ENCODE results near the gene ABO.
A peak's percentile ranks its signal among the peaks of the same experiment; 100 is the strongest.
"Not testable (repeated sequence)": the region's sequence is repeated elsewhere in the genome, so short reads cannot be mapped to it uniquely, and the experiment has no call there.

The ABO gene

DNA sequence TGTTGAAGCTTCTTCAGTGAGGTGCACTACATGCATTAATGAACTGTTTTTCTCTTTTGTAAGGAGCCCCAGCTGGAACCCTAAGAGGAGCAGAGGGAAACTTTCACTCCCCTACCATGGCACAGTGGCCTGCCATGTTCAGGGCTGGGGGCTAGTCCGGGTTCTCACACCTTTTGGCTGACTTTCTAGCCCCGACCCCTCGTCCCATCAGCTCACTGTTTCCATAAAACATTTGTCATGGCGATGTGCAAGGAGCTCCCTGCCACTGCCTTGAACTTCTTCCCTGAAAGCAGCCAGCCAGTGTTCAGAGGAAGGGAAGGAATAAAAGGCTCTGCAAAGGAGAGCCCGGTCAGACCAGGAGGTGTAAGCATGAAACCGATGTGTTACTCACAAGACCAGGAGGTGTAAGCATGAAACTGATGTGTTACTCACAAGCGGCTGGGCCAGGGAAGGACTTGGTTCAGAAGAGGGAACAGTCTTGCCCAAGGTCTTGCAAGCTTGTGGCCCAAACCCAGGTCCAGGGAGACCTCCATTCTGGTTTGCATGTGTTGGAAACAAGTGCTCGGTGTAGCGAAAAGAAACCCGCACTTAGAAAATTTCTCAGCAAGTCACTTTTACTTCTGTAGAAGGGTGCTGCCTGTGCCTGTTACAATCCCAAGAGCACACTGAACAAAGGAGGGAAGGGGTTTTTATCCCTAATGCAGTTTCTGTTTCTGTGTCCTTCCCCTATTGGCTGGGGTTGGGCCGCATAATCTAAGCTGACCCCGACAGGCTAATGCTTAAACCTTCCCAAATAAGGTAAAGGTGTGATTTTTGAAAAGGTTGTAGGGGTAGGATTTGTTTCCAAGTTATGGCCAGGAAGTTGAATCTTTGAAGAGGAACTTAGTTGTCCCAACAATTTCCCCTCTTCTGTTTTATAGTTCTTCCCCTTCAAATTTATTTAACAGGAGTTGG lies 3.4 kb upstream of the ABO start:
- ATAC-seq (replicated peaks) = no peak
- peaks cover 37 to 39% of the 10 kb centered on the region in 2 donors for H3K27me3 Mint-ChIP-seq

DNA sequence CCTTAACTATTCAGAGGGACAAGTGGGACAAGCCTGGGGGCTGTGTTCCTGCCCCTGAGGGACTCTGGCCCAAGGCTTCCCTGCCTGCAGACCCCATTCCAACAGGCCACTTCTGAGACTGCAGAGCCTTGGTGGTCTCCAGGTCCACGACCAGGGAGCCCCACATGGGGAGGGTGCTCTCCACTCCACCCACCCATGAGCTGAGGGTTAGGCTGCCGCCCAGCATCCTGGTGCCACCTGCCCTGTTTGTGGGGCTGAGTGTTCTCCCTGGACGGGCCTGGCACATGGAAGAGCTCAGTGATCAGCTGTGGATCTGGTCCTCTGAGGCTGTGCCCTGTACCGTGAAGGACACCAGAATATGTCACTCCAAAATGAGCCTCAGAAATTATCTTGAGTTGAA lies 2.5 kb upstream of the ABO start:
- Mint-ChIP-seq H3K4me1 (no peaks in the 10 kb centered on the region), H3K27ac (no peak overlapping the region)

More for the DNA sequence above, 3.4 kb upstream of the ABO start:
- no peaks in the 10 kb centered on the region for H3K36me3 Mint-ChIP-seq
- no peaks in the 10 kb centered on the region for H3K4me1 Mint-ChIP-seq
- DNase-seq = no peak
- H3K9me3 Mint-ChIP-seq = peaks cover 5 to 10% of the 10 kb centered on the region in 2 donors
- H3K4me3 Mint-ChIP-seq = no peak overlapping the region
- no peak overlapping the region for H3K27ac Mint-ChIP-seq

DNA sequence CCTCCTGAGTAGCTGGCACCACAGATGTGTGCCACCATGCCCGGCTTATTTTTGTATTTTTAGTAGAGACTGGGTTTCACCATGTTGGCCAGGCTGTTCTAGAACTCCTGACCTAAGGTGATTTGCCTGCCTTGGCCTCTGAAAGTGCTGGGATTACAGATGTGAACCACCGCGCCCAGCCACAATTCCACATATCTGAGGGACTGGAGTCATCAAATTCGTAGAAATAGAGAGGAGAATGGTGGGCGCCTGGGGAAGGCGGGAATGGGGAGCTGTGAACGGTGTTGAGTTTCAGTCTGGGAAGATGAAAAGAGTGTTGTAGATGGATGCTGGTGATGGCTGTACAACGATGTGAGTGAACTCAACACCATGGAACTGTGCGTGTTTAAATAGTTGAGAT lies 1.9 kb upstream of the ABO start:
- Mint-ChIP-seq H3K4me3 (no peak overlapping the region), H3K27ac (no peak overlapping the region), H3K9me3 (peaks cover 5 to 10% of the 10 kb centered on the region in 2 donors), H3K4me1 (no peaks in the 10 kb centered on the region), H3K36me3 (no peaks in the 10 kb centered on the region), H3K27me3 (peaks cover 46 to 48% of the 10 kb centered on the region in 2 donors)
- ATAC-seq (replicated peaks) (no peak), DNase-seq (no peak)

More for the DNA sequence above, 2.5 kb upstream of the ABO start:
- no peaks in the 10 kb centered on the region for H3K36me3 Mint-ChIP-seq
- no peak overlapping the region for H3K4me3 Mint-ChIP-seq
- DNase-seq = no peak
- ATAC-seq (replicated peaks) = no peak
- peaks cover 43 to 45% of the 10 kb centered on the region in 2 donors for H3K27me3 Mint-ChIP-seq
- H3K9me3 Mint-ChIP-seq = peaks cover 5 to 10% of the 10 kb centered on the region in 2 donors

DNA sequence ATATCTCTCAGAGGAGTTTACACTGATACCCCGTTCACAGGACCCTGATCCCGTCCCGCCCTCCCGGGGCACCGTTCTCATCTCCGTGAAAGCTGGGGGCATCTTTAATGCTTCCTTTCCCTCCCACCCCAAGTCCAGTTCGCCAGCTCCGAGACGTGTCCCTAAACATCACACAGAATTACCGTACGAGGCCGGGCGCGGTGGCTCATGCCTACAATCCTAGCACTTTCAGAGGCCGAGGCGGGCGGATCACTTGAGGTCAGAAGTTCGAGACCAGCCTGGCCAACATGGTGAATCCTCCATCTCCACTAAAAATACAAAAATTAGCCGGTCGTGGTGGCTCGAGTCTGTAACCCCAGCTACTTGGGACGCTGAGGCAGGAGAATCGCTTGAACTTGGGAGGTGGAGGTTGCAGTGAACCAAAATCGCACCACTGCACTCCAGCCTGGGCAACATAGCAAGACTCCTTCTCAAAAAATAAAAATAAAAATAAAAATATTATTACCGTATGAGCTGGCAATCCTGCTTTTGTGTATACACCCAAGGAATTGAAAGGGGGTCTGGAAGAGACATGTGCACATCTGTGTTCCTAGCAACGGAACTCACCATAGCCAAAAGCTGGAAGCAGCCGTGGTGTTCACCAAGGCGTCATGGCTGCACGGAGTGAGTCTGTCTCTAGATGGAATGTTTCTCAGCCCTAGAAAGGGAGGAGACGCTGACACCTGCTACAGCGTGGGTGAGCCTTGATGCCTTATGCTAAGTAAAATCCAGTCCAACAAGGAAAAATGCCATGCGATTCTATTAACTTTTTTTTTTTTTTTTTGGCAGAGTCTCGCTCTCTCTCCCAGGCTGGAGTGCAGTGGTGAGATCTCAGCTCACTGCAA lies 1.2 kb upstream of the ABO start:
- DNase-seq (no peak), ATAC-seq (replicated peaks) (no peak)
- Mint-ChIP-seq H3K9me3 (peaks cover 5 to 10% of the 10 kb centered on the region in 2 donors), H3K36me3 (no peaks in the 10 kb centered on the region), H3K4me1 (no peaks in the 10 kb centered on the region), H3K27me3 (peaks cover 52 to 54% of the 10 kb centered on the region in 2 donors), H3K27ac (no peak overlapping the region), H3K4me3 (peak overlapping the region in 1 of 2 donors; percentile 39)

DNA sequence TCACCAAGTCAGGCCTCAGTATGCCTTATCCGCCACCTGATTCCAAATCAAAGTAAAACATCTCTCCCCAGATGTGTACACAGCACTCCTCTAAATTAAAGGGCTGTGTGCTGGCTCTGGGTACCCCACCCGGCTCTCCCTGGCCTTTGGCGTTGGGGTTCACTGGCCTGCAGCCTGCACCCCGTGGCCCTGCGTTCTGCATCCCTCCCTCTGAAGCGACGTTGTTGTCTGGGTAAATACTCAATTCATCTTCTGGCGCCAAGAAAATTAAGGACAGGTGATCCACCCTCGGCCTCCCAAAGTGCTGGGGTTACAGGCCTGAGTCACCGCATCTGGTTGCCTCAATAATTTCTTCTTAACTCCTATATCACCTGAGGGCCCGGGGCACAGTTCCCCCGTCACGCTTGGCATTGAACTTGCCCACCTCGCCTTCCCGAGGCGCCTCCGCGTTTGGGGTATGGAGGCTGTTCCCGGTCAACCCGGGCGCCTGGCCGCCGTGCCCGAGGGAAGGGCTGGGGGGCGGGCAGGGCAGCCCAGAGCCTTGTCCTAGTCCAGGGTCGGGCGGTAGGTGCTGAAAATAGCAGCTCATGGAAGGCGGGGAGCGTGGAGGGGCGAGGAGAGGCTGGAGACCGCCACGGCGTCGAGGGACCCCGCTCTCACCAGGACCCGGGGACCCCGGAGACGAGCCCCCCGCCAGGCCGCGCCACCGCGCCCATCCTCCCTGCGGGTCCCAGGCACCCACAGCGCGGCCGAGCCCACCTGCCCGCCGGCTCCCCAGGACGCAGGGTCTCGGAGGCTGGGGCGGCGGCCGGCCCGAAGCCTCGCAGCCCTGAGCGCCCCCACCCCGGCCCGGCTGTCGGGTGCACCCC lies 531 bp downstream of the ABO start:
- Mint-ChIP-seq H3K36me3 (no peaks in the 10 kb centered on the region), H3K4me3 (no peak overlapping the region), H3K9me3 (peaks cover 5 to 10% of the 10 kb centered on the region in 2 donors), H3K27ac (no peak overlapping the region), H3K27me3 (peaks cover 47 to 58% of the 10 kb centered on the region in 2 donors), H3K4me1 (no peaks in the 10 kb centered on the region)
- no peak for DNase-seq
- peak in 1 of 2 donors; percentile 12 for ATAC-seq (replicated peaks)

DNA sequence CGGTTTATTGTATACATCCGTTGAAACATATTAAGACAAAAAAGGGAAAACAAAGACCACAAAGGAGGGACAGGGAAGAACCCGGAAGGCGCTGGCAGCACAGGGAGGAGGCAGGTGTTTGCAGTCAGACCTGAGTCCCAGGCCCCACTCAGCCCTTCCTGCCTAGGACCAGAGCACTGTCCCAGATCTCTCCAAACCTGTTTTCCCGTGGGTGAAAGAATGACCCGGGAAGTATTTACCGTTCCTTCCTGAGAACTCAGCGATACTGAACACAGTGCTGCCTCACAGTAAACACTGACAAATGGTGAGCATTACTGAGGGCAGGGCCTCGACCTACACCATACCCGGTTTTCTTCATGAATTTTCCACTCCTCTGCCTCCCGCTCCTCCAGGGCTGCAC lies 1.2 kb downstream of the ABO start:
- ATAC-seq (replicated peaks) (no peak), DNase-seq (no peak)
- Mint-ChIP-seq H3K36me3 (no peaks in the 10 kb centered on the region), H3K4me3 (no peak overlapping the region), H3K4me1 (no peaks in the 10 kb centered on the region), H3K9me3 (peaks cover 5 to 10% of the 10 kb centered on the region in 2 donors), H3K27ac (no peak overlapping the region), H3K27me3 (peaks cover 47 to 60% of the 10 kb centered on the region in 2 donors)

DNA sequence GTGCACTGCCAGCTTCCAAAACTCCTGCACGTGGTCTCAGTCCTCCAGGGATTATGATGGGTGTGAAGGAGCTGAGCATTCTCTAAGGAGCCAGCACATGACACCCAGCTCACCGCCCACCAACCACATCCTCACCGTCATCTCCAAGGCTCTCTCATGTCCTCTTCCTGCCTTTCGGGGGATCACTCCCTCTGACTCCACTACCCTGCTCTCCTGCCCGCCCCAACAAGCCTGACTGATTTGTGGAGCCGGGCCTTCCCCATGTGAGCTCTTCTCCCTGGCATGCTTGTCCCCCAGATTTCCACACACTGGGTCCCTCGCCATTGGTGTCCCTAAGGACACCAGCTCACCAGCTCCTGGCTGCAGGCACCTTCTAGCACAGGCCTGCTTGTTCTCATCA lies 1.9 kb downstream of the ABO start:
- Mint-ChIP-seq H3K9me3 (peaks cover 3 to 9% of the 10 kb centered on the region in 2 donors), H3K27me3 (peaks cover 45 to 59% of the 10 kb centered on the region in 2 donors), H3K36me3 (no peaks in the 10 kb centered on the region), H3K4me3 (no peak overlapping the region), H3K4me1 (no peaks in the 10 kb centered on the region), H3K27ac (no peak overlapping the region)
- no peak for DNase-seq
- no peak for ATAC-seq (replicated peaks)

DNA sequence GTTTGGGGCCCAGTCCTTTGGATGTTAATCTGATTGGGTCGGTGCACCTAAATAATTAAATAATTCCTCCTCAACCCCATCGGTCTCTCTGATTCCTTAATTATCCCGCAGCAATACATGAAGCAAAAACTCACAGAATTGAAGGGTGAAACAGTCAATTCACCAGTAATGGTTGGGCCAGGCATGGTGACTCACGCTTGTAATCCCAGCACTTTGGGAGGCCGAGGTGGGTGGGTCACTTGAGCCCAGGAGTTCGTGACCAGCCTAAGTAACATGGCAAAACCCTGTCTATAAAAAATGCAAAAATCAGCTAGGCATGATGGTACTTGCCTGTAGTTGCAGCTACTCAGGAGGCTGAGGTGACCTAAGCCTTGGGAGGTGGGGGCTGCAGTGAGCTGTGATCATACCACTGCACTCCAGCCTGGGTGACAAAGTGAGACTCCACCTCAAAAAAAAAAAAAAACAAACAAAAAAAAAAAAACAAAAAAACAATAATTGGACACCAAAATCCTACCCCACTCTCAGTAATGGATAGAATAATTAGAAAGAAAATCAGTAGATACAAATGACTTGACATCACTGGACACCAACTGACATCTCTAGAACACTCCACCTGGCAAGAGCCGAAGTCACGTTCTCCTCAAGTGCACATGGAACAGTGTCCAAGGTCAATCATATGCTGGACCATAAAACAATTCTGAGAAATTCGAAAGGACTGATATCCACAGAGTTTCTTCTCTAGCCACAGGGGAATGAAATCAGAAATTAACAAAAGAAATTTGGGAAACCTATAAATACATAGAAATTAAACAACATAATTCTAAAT lies 5.3 kb downstream of the ABO start:
- H3K9me3 Mint-ChIP-seq = no peaks in the 10 kb centered on the region
- peaks cover 34 to 43% of the 10 kb centered on the region in 2 donors for H3K27me3 Mint-ChIP-seq
- H3K36me3 Mint-ChIP-seq = no peaks in the 10 kb centered on the region
- no peak for DNase-seq
- no peak overlapping the region for H3K4me3 Mint-ChIP-seq
- H3K4me1 Mint-ChIP-seq = no peaks in the 10 kb centered on the region
- no peak for ATAC-seq (replicated peaks)
- H3K27ac Mint-ChIP-seq = no peak overlapping the region

DNA sequence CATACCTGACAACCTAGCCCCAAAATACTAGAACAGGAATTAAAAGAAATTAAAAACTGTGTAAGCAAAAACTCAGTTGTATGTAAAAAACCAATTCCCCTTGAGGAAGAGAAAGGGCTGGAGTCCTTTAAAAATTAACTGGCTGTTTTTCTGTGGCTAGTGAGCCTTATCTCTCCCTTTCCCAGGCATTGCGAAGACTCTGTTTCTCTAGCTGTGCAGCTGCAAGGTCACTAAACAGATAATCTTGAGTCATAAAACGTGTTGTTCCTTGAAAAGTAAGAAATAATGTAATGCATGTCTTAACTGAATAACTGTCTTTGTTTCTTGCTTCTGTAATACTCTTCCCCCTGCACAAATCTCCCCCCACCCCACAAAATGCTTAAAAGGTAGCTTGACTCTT lies 5.9 kb downstream of the ABO start:
- not testable (repeated sequence) for ATAC-seq (replicated peaks); H3K36me3 Mint-ChIP-seq; H3K27ac Mint-ChIP-seq; H3K4me1 Mint-ChIP-seq; H3K9me3 Mint-ChIP-seq; H3K4me3 Mint-ChIP-seq; DNase-seq
- H3K27me3 Mint-ChIP-seq = peaks cover 29 to 41% of the 10 kb centered on the region in 2 donors

DNA sequence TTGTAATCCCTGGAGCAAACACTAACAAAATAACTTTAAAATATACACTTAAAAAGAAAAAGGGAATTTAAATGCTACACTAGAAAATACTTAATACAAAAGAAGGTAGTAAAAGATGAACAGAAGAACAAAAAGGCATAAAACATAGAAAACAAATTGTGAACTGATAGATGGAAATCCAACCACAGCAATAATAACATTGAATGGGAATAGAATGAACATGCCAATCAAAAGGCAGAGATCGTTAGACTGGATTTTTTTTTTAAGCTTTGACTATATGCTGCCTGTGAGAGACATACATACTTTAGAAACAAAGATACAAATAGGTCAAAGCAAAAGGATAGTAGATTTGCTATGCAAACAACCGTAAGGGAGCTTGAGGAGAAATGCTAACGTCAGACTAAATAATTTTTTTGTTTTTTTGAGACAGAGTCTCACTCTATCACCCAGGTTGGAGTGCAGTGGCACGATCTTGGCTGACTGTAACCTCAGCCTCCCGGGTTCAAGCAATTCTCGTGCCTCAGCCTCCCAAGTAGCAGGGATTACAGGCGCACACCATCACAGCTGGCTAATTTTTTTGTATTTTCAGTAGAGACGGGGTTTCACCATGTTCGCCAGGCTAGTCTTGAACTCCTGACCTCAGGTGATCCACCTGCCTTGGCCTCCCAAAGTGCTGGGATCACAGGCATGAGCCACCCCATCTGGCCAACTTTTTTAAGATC lies 6.5 kb downstream of the ABO start:
- H3K9me3 Mint-ChIP-seq = no peaks in the 10 kb centered on the region
- DNase-seq (no peak), ATAC-seq (replicated peaks) (no peak)
- no peak overlapping the region for H3K27ac Mint-ChIP-seq
- no peaks in the 10 kb centered on the region for H3K36me3 Mint-ChIP-seq
- no peaks in the 10 kb centered on the region for H3K4me1 Mint-ChIP-seq
- H3K4me3 Mint-ChIP-seq = no peak overlapping the region
- peaks cover 23 to 41% of the 10 kb centered on the region in 2 donors for H3K27me3 Mint-ChIP-seq

DNA sequence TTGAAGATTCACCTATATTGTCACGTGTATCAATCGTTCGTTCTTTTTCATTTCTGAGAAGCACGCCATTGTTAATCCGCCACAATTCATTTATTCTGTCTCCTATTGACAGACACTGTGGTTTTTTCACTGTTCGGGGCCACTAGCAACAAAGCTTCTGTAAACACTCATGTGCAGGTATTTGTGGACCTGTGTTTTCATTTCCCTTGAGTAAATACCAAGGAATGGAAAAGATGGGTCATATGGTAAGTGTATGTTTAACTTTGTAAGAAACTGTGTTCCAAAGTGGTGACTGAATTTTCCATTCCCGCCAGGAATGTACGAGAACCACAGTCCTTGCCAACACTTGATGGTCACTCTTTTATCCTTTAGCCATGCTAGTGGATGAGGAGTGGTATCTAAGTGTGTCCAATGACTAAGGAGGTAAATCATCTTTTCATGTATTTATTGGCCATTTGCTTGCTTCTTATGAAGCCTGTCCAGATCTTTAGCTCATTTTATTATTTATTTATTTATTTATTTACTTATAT lies 10.7 kb downstream of the ABO start:
- DNase-seq (no peak), ATAC-seq (replicated peaks) (no peak)
- Mint-ChIP-seq H3K36me3 (no peaks in the 10 kb centered on the region), H3K4me3 (no peak overlapping the region), H3K27ac (no peak overlapping the region), H3K4me1 (no peaks in the 10 kb centered on the region), H3K27me3 (peaks cover 25 to 27% of the 10 kb centered on the region in 2 donors), H3K9me3 (no peaks in the 10 kb centered on the region)

DNA sequence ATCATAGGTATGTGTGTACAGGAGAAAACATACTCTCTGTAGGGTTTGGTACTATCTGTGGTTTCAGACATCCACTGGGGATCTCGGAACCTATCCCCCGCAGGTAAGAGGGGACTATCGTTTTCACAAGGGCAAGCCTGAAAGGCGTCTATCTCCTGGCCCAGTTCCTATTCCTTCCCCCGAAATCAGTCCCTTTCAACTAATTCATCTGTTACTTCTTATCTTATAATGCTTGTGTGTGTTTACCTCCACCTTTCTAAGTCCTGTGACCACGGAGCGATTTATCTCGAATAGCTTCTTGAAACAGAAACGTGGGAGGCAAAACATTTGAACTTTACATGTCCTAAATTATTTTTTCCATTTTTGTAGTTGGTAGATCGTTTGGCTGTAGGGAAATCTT lies 11.4 kb downstream of the ABO start:
- H3K27ac Mint-ChIP-seq = no peak overlapping the region
- H3K4me1 Mint-ChIP-seq = no peaks in the 10 kb centered on the region
- H3K9me3 Mint-ChIP-seq = no peaks in the 10 kb centered on the region
- no peaks in the 10 kb centered on the region for H3K36me3 Mint-ChIP-seq
- ATAC-seq (replicated peaks) (no peak), DNase-seq (no peak)
- H3K4me3 Mint-ChIP-seq = no peak overlapping the region
- peaks cover 25 to 27% of the 10 kb centered on the region in 2 donors for H3K27me3 Mint-ChIP-seq
